Psoas muscle (tissue), 8 donors: ENCODE results near the gene TEX30. TPM values are rescaled to one million over a fixed set of nuclear protein-coding genes. Genes with fewer than 3 reads are reported as not detected.

Experiments
- ATAC-seq, 4 donors: fragments of 200-7000 bp; cut with Tn5 transposase; one replicate each; pipeline ENCODE4 v1.9.1; 2020; ENCODE audit warnings: moderate library complexity in 3 of 4, mild to moderate bottlenecking in 2 of 4
- DNase-seq, 2 donors: peaks; one replicate each; pipeline ENCODE4 v3.0.0-alpha.2; 2020
- H3K27ac ChIP-seq: fragments of 200-600 bp; one replicate; pipeline ENCODE4 v1.8.0; 2022
- H3K27me3 ChIP-seq, 3 donors: fragments of 200-600 bp in 1 of 3; one replicate each; pipeline versions ENCODE4 v1.6.1 to v1.8.0; 2013 to 2022; ENCODE audit warnings: low read length in 2 of 3, mild to moderate bottlenecking in 2 of 3, moderate library complexity in 1 of 3; ENCODE audit not compliant: insufficient read depth in 3 of 3
- H3K36me3 ChIP-seq, 2 donors: fragments of 200-600 bp in 1 of 2; one replicate each; pipeline versions ENCODE4 v1.6.1 to v1.8.0; 2013 to 2022; ENCODE audit warnings: low read depth in 1 of 2, mild to moderate bottlenecking in 1 of 2, moderate library complexity in 1 of 2; ENCODE audit not compliant: insufficient read depth in 1 of 2
- H3K4me1 ChIP-seq: fragments of 200-600 bp; one replicate; pipeline ENCODE4 v1.8.0; 2022
- H3K4me3 ChIP-seq: fragments of 200-600 bp; one replicate; pipeline ENCODE4 v1.8.0; 2022; ENCODE audit warnings: mild to moderate bottlenecking
- H3K9me3 ChIP-seq: fragments of 200-600 bp; one replicate; pipeline ENCODE4 v1.8.0; 2022
- WGBS, 3 donors: extraction: QIAGEN DNeasy Blood & Tissue Kit; methylation state at CpG; one replicate each; pipeline versions ENCODE4 v1.1.6 to v1.1.7; 2013; 5-methylcytosine and 5-hydroxymethylcytosine counted together
- intact Hi-C, 2 donors: fragments of 100-400 bp; cut with DNase I; formaldehyde crosslinking; loops; one replicate each; pipeline versions ENCODE4 v1.11.0 to v1.14.2; 2022
- polyA plus RNA-seq, 3 donors: library from polyadenylated mRNA; stranded (reverse); fragments of 200-250 nt; gene quantifications; one replicate each; pipeline ENCODE4 v1.2.3, GENCODE V29; 2013
- total RNA-seq, 4 donors: library from RNA; stranded (reverse); fragmentation: NEBNext Ultra II Directional in 2 of 4; extraction: Animal tissue kit (Norgen Biotek cat#: 25700) in 2 of 4; gene quantifications; one replicate each; pipeline versions ENCODE4 v1.2.1 to v1.2.4, GENCODE V29; 2021 to 2023
- TF ChIP-seq, protein P1 (sequence below): fragments of 200-600 bp; IDR thresholded peaks from one replicate; pipeline ENCODE4 v1.8.0; 2022; ENCODE audit warnings: antibody characterized with exemption
- donor health status: healthy with polysubstance abuse.
- donor health status: DM: no; HTN: no; CAD: no; lungs with moderate emphysema.
- donor health status: Bipolar disorder and iron deficiency.
- donor health status: healthy.
- donor health status: DM: yes; HTN: yes; CAD: no.
- donor health status: DM: no; HTN: no; CAD: no.
- donor health status: DM: no; HTN: no; CAD: no.
- donor health status: DM: yes; HTN: yes; CAD: no.

TEX30 gene
- total and polyA plus RNA-seq, 7 donors, result 4.8 to 20.6 (median 6.9) TPM

DNA sequence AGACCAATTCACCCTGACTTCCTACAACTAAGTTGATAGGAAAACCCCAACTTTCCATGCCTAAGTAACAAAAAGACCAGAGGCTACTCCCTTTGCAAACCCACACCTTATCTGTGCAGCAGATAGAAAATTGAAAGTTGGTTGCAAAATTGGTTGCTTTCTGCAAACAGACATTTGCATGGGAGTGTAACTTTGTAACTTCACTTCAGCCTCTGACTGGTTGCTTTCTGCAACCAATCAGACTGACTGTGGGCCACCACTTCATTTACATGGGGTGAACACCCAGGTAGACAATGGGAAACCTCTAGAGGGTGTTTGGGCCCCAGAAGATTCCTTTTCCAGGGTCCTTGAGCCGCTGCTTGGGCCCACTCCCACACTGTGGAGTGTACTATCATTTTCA, 9.8 kb downstream of the TEX30 start:
- H3K27me3 ChIP-seq, result no peaks in the 10 kb centered on the region
- DNase-seq, result no peak
- intact Hi-C loops, result no loop called here
- no peak for ATAC-seq
- H3K9me3 ChIP-seq, result no peaks in the 10 kb centered on the region
- H3K27ac ChIP-seq, result no peak overlapping the region
- H3K4me1 ChIP-seq, result peaks cover 7% of the 10 kb centered on the region
- H3K36me3 ChIP-seq, result peaks cover 0 to 27% of the 10 kb centered on the region in 2 donors
- TF ChIP-seq, protein P1, sequence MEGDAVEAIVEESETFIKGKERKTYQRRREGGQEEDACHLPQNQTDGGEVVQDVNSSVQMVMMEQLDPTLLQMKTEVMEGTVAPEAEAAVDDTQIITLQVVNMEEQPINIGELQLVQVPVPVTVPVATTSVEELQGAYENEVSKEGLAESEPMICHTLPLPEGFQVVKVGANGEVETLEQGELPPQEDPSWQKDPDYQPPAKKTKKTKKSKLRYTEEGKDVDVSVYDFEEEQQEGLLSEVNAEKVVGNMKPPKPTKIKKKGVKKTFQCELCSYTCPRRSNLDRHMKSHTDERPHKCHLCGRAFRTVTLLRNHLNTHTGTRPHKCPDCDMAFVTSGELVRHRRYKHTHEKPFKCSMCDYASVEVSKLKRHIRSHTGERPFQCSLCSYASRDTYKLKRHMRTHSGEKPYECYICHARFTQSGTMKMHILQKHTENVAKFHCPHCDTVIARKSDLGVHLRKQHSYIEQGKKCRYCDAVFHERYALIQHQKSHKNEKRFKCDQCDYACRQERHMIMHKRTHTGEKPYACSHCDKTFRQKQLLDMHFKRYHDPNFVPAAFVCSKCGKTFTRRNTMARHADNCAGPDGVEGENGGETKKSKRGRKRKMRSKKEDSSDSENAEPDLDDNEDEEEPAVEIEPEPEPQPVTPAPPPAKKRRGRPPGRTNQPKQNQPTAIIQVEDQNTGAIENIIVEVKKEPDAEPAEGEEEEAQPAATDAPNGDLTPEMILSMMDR, result no peak
- no peak overlapping the region for H3K4me3 ChIP-seq
- 87 to 95% (median 89%) methylated on average over 1 of the region's 1 CpG for WGBS, 3 donors

DNA sequence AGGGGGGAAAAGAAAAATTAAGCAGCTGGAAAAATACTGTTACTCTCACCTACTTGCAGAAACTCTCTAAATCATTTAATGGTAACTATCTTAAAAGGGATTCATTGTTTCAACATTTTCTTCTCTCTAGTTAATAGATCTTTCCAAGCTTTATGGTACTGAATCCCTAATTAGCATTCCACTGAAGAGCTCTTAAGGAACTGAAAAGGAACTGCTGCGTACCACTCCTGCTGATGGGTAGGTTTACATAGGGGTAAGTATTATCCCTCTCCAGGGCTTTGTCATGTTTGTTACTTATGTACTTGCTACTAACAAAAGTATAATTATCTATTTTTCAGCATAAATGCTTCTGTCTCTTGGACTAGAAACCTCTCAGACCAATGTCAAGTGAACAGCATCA, 12.5 kb downstream of the TEX30 start:
- no peak overlapping the region for H3K4me3 ChIP-seq
- H3K4me1 ChIP-seq, result peaks cover 9% of the 10 kb centered on the region
- TF ChIP-seq, protein P1, result no peak
- no peak for DNase-seq
- WGBS, 3 donors, result 89 to 96% (median 90%) methylated on average over 1 of the region's 1 CpG
- H3K27ac ChIP-seq, result no peak overlapping the region
- no peak for ATAC-seq
- H3K36me3 ChIP-seq, result peaks cover 0 to 8% of the 10 kb centered on the region in 2 donors
- H3K27me3 ChIP-seq, result no peaks in the 10 kb centered on the region
- intact Hi-C loops, result no loop called here
- no peaks in the 10 kb centered on the region for H3K9me3 ChIP-seq

DNA sequence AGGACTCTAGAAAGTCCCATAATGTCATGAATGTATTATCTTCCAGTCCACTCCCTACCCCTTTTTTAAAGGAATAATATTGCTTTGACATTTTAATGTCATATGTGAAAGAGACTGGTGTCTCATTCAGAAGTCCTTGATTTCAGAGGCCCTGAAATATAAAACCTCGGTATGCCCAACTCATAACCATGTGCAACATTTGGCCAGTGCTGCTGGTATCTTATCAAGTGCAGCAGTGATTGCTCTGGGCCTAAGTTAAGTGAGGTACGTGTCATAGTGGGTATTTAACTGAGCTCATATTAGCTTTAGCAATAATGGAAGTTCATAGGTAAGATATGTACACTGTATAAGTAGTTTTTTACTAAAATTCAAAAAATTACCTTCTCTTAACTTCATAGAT, 14.7 kb downstream of the TEX30 start:
- Histone ChIP-seq H3K27ac (no peak overlapping the region), H3K4me3 (no peak overlapping the region), H3K27me3 (no peaks in the 10 kb centered on the region), H3K9me3 (no peaks in the 10 kb centered on the region), H3K36me3 (no peaks in the 10 kb centered on the region), H3K4me1 (peaks cover 9% of the 10 kb centered on the region)
- intact Hi-C loops, result no loop called here
- TF ChIP-seq, protein P1, result no peak
- peak in 3 of 4 donors; percentile 59 to 64 (median 62) for ATAC-seq
- WGBS, 3 donors, result 36 to 56% (median 39%) methylated on average over 2 of the region's 2 CpGs
- DNase-seq, result no peak

DNA sequence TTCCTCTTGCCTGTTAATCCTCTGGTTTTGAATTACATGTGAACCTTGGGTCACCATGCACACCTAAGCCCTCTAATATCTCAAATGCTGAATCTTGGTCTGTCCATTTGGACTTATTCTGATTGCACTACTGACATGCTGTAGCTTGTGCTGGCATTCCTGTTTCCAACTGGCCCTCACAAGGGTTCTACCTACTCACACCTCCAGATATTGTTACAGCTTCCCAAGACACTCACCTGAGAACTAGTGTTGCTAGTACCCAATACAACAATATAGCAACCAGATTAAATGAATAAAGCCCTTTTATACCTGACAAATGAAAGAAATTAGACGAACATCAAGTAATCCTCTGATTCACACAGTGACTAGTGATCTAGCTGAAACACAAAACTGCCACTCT, 16.6 kb downstream of the TEX30 start:
- 83 to 95% (median 93%) methylated on average over 1 of the region's 1 CpG for WGBS, 3 donors
- Histone ChIP-seq H3K27ac (no peak overlapping the region), H3K4me3 (no peak overlapping the region), H3K27me3 (no peaks in the 10 kb centered on the region), H3K36me3 (no peaks in the 10 kb centered on the region), H3K9me3 (no peaks in the 10 kb centered on the region), H3K4me1 (peaks cover 9% of the 10 kb centered on the region)
- ATAC-seq (no peak), DNase-seq (no peak)
- TF ChIP-seq, protein P1, result no peak
- intact Hi-C loops, result no loop called here

DNA sequence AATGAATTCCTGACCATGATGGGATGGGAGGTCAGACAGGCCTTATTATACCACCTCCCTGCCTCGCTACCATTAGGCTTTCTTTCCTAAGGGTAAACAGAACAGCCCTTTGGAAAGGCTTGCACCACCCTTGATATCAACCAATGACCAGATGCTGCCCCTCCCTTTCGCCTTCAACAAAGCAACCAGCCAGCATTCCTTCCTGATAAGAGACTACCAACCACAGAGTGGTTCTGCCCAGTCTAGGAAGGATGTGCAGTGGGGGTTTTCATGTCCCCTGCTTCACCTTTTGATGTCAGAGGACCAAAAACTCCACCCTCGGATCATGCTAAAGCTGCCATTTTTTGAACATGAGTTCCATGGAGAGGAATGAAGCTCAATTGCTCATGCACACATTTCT, 21.7 kb downstream of the TEX30 start:
- H3K27me3 ChIP-seq, result no peaks in the 10 kb centered on the region
- no peak for ATAC-seq
- no peak for DNase-seq
- TF ChIP-seq, protein P1, result no peak
- no peaks in the 10 kb centered on the region for H3K36me3 ChIP-seq
- intact Hi-C loops, result no loop called here
- H3K9me3 ChIP-seq, result no peaks in the 10 kb centered on the region
- WGBS, 3 donors, result 93 to 96% (median 94%) methylated on average over 3 of the region's 3 CpGs
- H3K4me1 ChIP-seq, result no peaks in the 10 kb centered on the region
- H3K4me3 ChIP-seq, result no peak overlapping the region
- H3K27ac ChIP-seq, result no peak overlapping the region
